ENCODE measurements around the gene PDE6D.
"Not testable (repeated sequence)": the region's sequence is repeated elsewhere in the genome, so short reads cannot be mapped to it uniquely, and the experiment has no call there.

Gene PDE6D

GRCh38 chr2:231720292-231720986 lies 60.6 kb downstream of the PDE6D start:
- DNase-seq = no peak

- DNase-seq = no peak
Measured at GRCh38 chr2:231718799-231719198, 62.3 kb downstream of the PDE6D start.

GRCh38 chr2:231717281-231718171 lies 63.6 kb downstream of the PDE6D start:
- DNase-seq = peak; percentile 52

GRCh38 chr2:231716666-231717280 lies 64.3 kb downstream of the PDE6D start:
- DNase-seq = no peak

GRCh38 chr2:231715988-231716616 lies 65.0 kb downstream of the PDE6D start:
- DNase-seq = no peak

GRCh38 chr2:231715499-231715837 lies 65.6 kb downstream of the PDE6D start:
- no peak for DNase-seq

GRCh38 chr2:231714639-231715498 lies 66.2 kb downstream of the PDE6D start:
- DNase-seq = peak; percentile 76

GRCh38 chr2:231713730-231714638 lies 67.1 kb downstream of the PDE6D start:
- DNase-seq = peak; percentile 66

- DNase-seq = not testable (repeated sequence)
Measured at GRCh38 chr2:231713406-231713729, 67.7 kb downstream of the PDE6D start.

- not testable (repeated sequence) for DNase-seq
Measured at GRCh38 chr2:231712451-231713021, 68.5 kb downstream of the PDE6D start.

GRCh38 chr2:231711677-231712450 lies 69.2 kb downstream of the PDE6D start:
- no peak for DNase-seq

GRCh38 chr2:231710799-231711676 lies 70.0 kb downstream of the PDE6D start:
- DNase-seq = peak; percentile 25

GRCh38 chr2:231709981-231710798 lies 70.9 kb downstream of the PDE6D start:
- peak; percentile 88 for DNase-seq

- no peak for DNase-seq
Measured at GRCh38 chr2:231709636-231709980, 71.5 kb downstream of the PDE6D start.

GRCh38 chr2:231708773-231709635 lies 72.1 kb downstream of the PDE6D start:
- DNase-seq = peak; percentile 87

GRCh38 chr2:231707927-231708772 lies 72.9 kb downstream of the PDE6D start, which contains the start of gene PTMA:
PTMA (plus strand) TSS chr2:231708525; CDS start chr2:231708707, 182 bp downstream.
- peak; percentile 93 for DNase-seq
